ENCODE results near the gene SPOCK3.

GRCh38 chr4:166913926-166914325 is 320.4 kb downstream of the SPOCK3 start:
- TF ChIP-seq CTCF (IDR thresholded peaks at IDR 0.05) (no peak), POLR2A (IDR thresholded peaks at IDR 0.05) (no peak)

Data from ovary (tissue), 3 donors.